D721Med (cell line): ENCODE data around the gene CAPN10.

Experiments
- DNase-seq: peaks from one replicate; pipeline ENCODE4 v3.0.0; 2011; ENCODE audit warnings: low spot score; ENCODE audit not compliant: insufficient read length
- FAIRE-seq: peaks from 2 replicates; lab custom pipeline; 2011; peaks lifted over from hg19 to GRCh38; lab: Jason Lieb, UNC
- CTCF ChIP-seq: IDR thresholded peaks from 2 replicates; pipeline ENCODE4 v1.5.1; 2012; ENCODE audit warnings: mild to moderate bottlenecking, control low read depth; ENCODE audit not compliant: insufficient read depth; ENCODE audit errors: missing control alignments

The CAPN10 gene

GRCh38 chr2:240577281-240578109 lies 9.0 kb upstream of the CAPN10 start:
- no peak for TF ChIP-seq CTCF
- DNase-seq (no peak), FAIRE-seq (no peak)

- no peak for DNase-seq
- no peak for FAIRE-seq
- TF ChIP-seq CTCF, result no peak
Observed at GRCh38 chr2:240578110-240578450, 8.5 kb upstream of the CAPN10 start.

GRCh38 chr2:240578488-240578887 lies 8.0 kb upstream of the CAPN10 start:
- no peak for TF ChIP-seq CTCF
- FAIRE-seq (no peak), DNase-seq (no peak)

- no peak for DNase-seq
- TF ChIP-seq CTCF, result no peak
- no peak for FAIRE-seq
Observed at GRCh38 chr2:240579071-240579762, 7.3 kb upstream of the CAPN10 start.

GRCh38 chr2:240579771-240580614 lies 6.5 kb upstream of the CAPN10 start:
- no peak for FAIRE-seq
- no peak for TF ChIP-seq CTCF
- no peak for DNase-seq

- no peak for TF ChIP-seq CTCF
- no peak for FAIRE-seq
- no peak for DNase-seq
Observed at GRCh38 chr2:240581811-240582210, 4.7 kb upstream of the CAPN10 start.
